HFF-Myc (cell line): ENCODE data around the gene AMY2A.
"Not testable (repeated sequence)": the region's sequence is repeated elsewhere in the genome, so short reads cannot be mapped to it uniquely, and the experiment has no call there.

Source experiments
- DNase-seq: peaks from one replicate; pipeline ENCODE4 v3.0.0-alpha.2; 2011; ENCODE audit warnings: low read depth; ENCODE audit errors: extremely low read depth
- H3K4me3 ChIP-seq: replicated peaks from 2 replicates; pipeline ENCODE4 v1.5.1; 2011; ENCODE audit warnings: low read depth, mild to moderate bottlenecking, control low read depth, low read length
- CTCF ChIP-seq: IDR thresholded peaks from 2 replicates; pipeline ENCODE4 v1.5.1; 2012; ENCODE audit warnings: mild to moderate bottlenecking, low read depth, low read length, control low read depth; ENCODE audit errors: missing control alignments

The AMY2A gene

GRCh38 chr1:103616994-103617477 is at the start of gene AMY2A:
Gene AMY2A, plus strand, starts transcription at chr1:103617427. Its CDS starts 14 bp downstream, at chr1:103617441.
- H3K4me3 ChIP-seq, DNase-seq: not testable (repeated sequence)

- no peak overlapping the region for H3K4me3 ChIP-seq
- no peak for TF ChIP-seq CTCF
- no peak for DNase-seq
Measured at GRCh38 chr1:103569493-103569892, 47.7 kb upstream of the AMY2A start.

GRCh38 chr1:103571289-103571688 is 45.9 kb upstream of the AMY2A start, which contains the start of gene AMY2B:
Gene AMY2B, plus strand, starts transcription at chr1:103571589. Its CDS starts 14 bp downstream, at chr1:103571603.
- not testable (repeated sequence) for H3K4me3 ChIP-seq, DNase-seq

- no peak for DNase-seq
- TF ChIP-seq CTCF: no peak
- H3K4me3 ChIP-seq: no peak overlapping the region
Measured at GRCh38 chr1:103576065-103576464, 41.2 kb upstream of the AMY2A start.

- not testable (repeated sequence) for H3K4me3 ChIP-seq, DNase-seq
Measured at GRCh38 chr1:103576784-103577183, 40.4 kb upstream of the AMY2A start.

- DNase-seq: no peak
- H3K4me3 ChIP-seq: no peak overlapping the region
- no peak for TF ChIP-seq CTCF
Measured at GRCh38 chr1:103582464-103582863, 34.8 kb upstream of the AMY2A start.

- no peak for DNase-seq
- no peak overlapping the region for H3K4me3 ChIP-seq
- no peak for TF ChIP-seq CTCF
Measured at GRCh38 chr1:103583887-103584286, 33.3 kb upstream of the AMY2A start.

- no peak for TF ChIP-seq CTCF
- no peak for DNase-seq
- H3K4me3 ChIP-seq: no peak overlapping the region
Measured at GRCh38 chr1:103584537-103584936, 32.7 kb upstream of the AMY2A start.

GRCh38 chr1:103602740-103603139 is 14.5 kb upstream of the AMY2A start:
- not testable (repeated sequence) for DNase-seq, H3K4me3 ChIP-seq
